GM19238 (cell line): ENCODE results near the gene HINFP.
"Not testable (repeated sequence)": the region's sequence is repeated elsewhere in the genome, so short reads cannot be mapped to it uniquely, and the experiment has no call there.

Experiments used
- DNase-seq: peaks from one replicate; pipeline ENCODE4 v3.0.0; 2011; ENCODE audit warnings: low spot score; ENCODE audit not compliant: insufficient read length

The HINFP gene

DNA sequence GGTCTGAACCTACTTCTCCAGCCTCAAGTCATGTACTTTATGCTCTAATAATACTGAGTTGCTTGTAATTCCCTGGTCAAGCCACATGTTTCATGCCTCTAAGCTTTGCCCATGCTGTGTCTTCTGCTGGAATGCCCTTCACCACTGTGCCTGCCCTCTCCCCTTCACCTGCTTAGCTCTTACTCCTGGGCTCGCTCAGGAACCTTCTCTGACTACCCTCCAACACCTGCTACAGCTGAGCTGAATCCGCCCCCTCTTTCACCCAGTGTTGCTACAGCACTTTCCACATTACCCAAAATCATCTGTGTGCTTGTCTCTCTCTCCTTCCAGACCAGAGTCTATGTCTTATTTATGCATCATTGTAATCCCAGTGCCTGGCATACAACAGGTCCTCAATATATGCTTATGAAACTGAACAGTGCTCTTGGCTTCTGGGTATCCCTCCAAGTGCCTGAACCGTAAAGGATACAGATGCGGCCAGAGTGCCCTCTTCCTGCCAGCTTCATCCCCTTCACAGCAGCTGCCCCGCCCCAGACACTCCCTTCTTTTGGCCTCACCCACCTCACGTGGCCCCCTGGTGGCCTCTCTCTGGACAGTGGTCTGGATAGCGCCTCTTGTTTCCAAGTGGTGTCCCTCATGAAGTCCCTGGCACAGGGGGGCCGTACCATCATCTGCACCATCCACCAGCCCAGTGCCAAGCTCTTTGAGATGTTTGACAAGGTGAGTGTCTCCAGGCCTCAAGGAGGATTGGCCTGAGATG, 34.5 kb downstream of the HINFP start:
- no peak for DNase-seq

DNA sequence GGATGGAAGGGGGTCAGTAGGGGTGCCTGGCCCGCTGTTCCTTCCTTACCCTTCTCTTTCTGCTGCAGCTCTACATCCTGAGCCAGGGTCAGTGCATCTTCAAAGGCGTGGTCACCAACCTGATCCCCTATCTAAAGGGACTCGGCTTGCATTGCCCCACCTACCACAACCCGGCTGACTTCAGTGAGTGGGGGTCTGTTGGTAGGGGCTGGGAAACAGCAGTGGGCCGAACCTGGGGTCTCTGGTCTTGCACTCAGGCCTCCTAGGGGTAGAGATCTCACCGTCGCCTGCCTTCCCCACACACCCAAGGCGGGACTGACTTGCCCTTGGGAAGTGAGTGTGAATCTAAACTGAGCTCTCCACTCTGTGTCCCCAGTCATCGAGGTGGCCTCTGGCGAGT, 35.1 kb downstream of the HINFP start:
- no peak for DNase-seq

DNA sequence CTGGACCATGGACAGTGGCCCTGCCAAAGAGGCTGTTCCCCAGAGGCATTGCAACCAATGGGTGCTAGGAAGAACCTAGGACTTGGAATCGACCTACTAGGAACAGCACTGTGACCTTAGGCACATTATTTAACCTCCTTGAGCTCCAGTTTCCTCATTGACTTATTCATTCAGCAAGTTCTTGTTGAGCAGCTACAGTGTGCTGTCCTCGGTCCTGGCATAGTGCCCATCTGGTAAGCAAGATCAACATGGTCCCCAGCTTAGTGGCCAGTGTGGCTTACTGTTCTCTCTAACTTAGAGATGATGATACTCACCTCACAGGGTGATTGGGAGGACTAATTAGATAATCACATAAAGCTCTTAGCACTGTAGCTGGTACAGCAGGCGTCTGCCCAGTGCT, 35.7 kb downstream of the HINFP start:
- DNase-seq: no peak

DNA sequence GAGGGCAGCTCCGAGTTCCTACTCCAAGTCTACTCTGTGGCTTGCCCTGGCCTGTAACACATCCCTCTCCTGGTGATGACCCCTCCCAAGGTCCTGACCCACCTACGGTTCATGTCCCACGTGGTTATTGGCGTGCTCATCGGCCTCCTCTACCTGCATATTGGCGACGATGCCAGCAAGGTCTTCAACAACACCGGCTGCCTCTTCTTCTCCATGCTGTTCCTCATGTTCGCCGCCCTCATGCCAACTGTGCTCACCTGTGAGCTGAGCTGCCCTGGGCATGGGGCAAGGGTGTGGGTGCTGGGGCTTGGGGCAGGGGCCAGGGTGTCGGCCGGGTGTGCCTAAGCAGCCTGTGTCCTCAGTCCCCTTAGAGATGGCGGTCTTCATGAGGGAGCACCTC, 37.1 kb downstream of the HINFP start:
- DNase-seq: no peak

DNA sequence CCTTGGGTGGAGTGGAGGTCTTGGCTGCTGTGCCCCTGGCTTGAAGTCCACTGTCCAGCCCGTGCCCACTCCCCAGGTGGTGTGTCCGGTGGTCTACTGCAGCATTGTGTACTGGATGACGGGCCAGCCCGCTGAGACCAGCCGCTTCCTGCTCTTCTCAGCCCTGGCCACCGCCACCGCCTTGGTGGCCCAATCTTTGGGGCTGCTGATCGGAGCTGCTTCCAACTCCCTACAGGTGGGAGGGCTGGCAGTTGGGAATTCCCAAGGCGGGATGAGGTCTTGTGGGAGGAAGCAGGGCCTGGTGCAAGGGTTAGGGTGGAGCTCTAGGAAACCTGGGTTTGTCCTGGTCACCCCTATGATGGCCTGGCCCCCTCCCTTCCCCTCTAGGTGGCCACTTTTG, 38.8 kb downstream of the HINFP start:
- no peak for DNase-seq

DNA sequence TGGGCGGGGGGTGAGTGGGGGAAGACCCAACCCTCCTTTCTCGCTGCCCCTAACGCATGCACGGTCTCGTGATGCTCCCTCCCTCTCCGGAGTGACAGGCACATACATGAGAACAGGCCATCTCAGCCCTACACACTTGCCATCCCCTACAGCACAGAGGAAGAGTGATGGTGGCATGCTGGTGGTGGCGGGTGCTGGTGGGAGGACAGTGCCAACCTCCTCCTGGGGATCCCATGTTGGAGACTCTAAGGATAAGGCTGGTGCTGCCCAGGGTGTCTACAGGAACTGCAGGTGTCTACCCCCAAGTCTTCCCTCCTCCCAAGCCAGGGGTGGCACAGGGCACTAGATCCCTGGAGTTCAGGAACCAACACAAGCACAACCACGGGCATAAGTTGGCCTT, 40.5 kb downstream of the HINFP start:
- DNase-seq: no peak

DNA sequence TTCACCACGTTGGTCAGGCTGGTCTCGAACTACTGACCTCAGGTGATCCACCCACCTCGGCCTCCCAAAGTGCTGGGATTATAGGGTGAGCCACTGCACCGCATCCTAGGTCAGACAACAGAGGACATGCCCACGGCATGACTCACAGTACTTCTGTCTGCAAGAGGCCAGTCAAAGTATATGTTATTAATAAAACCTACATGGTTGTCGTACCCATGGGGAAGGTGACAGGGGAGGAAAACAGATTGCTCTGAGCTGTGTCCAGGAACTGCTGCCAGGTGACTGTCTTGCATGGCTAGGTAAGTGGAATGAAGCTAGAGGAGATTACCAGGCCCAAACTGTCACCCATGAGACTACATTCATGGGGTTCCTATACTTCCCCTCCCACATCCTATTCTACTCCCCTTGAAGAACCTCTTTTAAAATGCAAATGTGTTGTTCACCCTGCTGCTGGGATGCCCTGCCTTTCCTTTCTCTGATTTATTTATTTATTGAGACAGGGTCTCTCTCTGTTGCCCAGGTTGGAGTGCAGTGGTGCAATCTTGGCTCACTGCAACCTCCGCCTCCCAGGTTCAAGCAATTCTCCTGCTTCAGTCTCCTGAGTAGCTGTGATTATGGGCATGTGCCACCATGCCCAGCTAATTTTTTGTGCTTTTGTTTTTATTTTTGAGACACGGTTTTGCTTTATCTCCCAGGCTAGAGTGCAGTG, 45.1 kb downstream of the HINFP start:
- no peak for DNase-seq

DNA sequence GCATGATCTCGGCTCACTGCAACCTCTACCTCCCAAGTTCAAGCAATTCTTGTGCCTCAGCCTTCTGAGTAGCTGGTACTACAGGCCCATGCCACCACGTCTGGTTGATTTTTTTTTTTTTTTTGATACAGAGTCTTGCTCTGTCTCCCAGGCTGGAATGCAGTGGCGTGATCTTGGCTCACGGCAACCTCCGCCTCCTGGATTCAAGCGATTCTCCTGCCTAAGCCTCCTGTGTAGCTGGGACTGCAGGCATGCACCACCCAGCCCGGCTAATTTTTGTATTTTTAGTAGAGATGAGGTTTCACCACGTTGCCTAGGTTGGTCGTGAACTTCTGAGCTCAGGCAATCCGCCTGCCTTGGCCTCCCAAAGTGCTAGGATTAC, 45.7 kb downstream of the HINFP start:
- not testable (repeated sequence) for DNase-seq

DNA sequence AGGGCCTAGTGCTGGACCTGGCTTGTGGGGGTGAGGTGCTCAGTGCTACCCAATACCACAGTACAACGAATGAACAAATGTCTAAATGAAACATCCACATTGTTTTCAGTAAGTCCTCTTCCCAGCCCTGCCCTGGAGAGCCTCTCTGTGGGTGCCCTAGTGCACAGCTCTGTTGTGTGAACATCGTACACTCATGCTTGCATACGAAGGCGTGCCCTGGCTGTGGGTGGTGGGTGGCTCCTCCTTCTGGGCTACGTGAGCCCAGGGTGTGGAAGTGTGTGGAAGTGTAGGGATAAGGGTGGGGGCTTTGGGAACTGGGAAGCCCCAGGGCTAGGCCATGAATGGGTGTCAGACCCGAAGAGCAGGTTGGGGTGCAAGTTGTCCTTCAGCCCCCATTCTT, 46.6 kb downstream of the HINFP start:
- DNase-seq: no peak

DNA sequence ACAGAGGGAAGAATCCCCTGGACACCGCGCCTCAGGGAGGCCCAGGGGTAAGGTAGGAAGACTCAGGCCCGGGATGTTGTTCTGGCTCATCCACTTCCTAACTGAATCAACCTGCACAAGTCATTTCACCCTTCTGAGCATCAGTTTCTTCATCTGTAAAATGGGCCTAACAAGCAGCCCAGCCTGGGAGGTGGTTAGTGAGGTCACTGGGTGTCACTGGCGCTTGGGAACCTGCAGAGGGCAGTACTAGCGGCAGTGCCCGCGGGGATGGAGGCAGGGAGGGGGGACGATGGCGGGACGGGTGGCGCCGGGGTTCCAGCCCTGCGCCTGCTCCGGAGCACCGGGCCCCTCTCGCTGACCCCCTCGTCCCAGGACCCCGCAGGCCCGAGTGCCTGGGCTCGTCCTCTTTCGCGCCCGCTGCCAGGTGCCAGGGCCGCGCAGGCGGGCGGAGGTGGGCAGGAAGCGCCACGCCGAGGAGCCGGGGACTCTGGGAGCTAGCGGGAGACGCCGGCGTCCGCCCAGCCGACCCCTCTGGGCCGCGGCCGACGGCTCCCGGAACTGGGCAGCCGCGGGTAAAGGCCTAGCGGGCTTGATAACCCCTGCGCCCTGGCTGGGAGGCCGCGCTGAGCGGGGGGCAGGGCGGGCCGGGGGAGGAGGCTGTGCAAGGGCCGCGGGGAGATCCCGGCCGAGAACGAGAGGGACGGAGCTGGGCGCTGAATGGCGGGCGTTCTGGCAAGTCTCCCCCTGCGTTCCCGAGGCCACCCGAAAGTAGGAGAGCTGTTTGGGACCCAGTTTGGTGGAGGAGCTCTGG, 47.3 kb downstream of the HINFP start, which contains the start of gene NLRX1:
Gene NLRX1 (plus strand): TSS at position 255 of the 811 bp plus-strand sequence. CDS start 2,679 bp downstream, outside the sequence.
- DNase-seq: peak; percentile 98

DNA sequence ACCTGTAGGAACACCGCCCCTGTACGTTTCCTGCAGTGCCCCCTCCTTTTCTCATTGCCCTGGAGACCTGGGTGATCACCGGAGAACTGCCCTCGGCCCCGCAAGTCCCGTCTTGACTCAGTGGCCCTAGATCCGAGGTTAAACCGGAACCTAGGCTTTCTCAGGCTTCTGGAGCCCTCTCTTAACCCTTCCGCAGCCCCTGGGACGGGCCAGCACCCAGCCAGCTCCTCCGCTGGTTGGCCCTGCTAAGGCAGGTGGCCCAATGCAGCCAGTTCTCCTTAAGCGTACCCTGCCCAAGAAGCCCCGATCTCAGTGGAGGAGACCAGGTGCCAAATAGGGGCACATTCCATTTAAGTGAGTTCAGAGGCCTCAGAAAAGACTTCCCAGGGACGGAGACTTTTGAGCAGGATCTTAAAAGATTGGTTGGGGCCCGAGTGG, 47.9 kb downstream of the HINFP start:
- DNase-seq: peak; percentile 53

DNA sequence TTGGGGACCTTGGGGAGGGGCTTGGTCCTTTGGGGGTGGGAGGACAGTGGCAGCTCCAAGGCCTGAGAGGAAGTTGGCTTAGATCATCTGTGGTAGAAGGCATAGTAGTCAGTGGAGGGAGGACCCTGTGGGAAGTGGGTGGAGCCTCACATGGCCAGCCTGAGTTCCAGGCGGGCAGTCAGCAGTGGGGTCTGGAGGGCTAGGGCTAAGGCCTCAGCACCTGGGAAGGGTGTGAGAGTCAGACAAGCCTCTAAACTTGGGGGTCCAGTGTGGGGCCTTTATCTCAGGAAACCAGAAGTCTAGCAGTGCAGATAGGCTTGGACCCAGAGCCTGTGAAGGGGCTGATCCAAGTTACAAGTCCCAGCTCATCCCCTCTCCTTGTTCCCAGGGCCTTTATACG, 51.1 kb downstream of the HINFP start:
- DNase-seq: no peak

DNA sequence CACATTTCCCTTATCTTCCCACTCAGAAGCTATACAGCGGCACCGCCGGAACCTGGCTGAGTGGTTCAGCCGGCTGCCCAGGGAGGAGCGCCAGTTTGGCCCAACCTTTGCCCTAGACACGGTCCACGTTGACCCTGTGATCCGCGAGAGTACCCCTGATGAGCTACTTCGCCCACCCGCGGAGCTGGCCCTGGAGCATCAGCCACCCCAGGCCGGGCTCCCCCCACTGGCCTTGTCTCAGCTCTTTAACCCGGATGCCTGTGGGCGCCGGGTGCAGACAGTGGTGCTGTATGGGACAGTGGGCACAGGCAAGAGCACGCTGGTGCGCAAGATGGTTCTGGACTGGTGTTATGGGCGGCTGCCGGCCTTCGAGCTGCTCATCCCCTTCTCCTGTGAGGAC, 52.1 kb downstream of the HINFP start:
- no peak for DNase-seq

DNA sequence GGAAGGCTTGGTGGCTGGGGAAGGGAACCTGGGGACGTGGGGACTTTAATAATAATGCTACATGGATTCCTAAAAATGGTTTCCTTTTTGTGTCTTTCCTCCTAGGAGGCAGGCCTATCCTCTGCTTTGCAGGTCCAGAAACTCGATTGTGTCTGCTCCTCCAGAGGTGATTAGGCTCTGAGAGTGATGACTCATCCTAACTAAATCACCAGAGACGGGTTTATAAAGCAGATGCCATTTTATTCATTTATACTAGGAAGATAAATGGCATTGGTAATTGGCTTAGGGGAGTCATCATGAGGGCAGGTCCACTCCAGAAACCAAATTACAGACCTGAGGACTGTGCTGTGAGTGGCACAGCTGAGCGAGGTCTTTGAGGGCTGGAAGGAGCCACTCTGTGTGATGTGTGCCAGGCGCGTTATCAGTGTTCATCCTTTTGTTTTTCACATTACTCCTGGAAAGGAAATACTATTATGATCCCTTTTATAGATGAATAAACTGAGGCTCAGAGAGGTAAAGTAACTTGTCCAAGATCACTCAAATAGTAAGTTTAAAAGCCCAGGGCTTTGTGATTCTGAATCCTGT, 54.2 kb downstream of the HINFP start:
- DNase-seq: no peak

DNA sequence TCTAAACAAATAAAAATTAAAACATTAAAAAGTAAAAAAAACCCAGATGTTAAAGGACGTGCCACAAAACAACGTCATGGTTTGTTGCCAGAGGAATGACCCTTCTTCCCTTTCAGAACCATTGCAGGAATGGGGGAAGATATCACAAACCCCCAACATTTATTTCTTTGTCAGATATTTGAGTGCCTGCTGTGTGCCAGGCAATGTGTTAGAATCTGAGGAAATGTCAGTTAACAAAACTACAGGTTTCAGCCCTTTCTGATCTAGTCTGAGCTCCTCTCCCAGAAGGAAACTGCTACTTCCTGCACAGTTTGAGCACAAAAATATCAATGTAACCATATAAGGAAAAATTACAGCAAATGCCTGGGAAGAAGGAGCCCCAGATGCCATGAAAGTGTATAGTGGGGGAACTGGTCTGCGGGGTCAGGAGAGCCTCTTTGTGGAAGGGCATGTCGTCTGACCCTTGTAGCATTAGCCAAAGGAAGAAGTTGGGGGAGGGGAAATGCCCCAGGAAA, 56.8 kb downstream of the HINFP start:
- DNase-seq: no peak

DNA sequence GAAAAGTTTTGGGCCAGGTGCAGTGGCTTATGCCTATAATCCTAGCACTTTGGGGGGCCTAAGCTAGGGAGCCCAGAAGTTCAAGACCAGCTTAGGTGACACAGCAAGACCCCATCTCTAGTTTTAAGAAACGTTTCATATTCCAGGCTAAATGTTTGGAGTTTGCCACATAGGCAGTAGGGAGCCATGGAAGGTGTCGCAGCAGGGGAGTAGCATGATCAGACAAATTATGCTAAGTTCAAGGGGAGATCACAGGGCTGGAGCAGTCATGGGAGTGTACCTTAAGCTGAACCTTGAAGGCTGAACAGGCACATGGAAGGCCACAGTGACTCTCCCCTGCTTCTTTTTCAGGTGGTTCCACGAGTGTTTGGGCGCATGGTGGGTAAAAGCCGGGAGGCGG, 58.0 kb downstream of the HINFP start:
- DNase-seq: no peak

DNA sequence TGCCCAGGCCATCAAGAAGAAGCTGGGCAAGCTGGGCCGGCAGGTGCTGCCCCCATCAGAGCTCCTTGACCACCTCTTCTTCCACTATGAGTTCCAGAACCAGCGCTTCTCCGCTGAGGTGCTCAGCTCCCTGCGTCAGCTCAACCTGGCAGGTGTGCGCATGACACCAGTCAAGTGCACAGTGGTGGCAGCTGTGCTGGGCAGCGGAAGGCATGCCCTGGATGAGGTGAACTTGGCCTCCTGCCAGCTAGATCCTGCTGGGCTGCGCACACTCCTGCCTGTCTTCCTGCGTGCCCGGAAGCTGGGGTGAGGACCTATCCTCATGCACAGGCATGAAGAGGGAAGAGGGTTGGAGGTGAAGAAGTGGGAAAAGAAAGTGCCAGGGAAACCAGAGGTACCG, 58.6 kb downstream of the HINFP start:
- DNase-seq: no peak

DNA sequence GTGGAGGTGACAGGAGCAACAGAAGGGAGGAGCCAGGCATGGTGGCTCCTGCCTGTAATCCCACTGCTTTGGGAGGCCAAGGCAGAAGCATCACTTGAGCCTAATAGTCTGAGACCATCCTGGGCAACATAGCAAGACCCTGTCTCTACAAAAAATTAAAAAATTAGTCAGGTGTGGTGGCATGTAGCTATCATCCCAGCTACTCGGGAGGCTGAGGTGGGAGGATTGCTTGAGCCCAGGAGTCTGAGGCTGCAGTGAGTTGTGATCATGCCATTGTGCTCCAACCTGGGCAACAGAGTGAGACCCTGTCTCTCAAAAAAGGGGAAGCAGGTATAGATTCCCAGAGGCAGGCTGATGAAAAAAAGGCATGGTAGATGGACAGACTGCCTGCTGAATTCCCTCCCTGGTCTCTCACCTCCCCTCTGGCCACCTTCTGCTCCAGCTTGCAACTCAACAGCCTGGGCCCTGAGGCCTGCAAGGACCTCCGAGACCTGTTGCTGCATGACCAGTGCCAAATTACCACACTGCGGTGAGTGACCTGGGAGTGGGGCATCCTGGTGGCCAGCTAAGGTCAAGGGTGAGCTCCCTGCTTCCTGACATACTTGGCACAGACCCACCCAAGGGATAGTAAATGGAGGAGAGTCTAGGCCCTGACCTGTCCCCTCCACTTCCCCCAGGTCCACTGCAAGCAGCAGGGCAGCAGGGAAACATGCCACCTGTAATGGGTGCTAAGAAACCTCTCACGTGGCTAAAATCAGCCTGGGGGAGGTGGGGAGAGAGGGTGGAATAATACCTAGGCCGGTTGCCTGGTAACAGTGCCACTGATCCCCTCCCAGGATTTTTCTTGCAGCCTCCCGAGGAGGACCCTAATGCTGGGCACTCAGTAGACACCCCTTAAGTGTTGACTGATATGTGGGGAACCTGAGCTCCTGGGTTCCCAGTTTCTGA, 59.6 kb downstream of the HINFP start:
- DNase-seq: no peak

DNA sequence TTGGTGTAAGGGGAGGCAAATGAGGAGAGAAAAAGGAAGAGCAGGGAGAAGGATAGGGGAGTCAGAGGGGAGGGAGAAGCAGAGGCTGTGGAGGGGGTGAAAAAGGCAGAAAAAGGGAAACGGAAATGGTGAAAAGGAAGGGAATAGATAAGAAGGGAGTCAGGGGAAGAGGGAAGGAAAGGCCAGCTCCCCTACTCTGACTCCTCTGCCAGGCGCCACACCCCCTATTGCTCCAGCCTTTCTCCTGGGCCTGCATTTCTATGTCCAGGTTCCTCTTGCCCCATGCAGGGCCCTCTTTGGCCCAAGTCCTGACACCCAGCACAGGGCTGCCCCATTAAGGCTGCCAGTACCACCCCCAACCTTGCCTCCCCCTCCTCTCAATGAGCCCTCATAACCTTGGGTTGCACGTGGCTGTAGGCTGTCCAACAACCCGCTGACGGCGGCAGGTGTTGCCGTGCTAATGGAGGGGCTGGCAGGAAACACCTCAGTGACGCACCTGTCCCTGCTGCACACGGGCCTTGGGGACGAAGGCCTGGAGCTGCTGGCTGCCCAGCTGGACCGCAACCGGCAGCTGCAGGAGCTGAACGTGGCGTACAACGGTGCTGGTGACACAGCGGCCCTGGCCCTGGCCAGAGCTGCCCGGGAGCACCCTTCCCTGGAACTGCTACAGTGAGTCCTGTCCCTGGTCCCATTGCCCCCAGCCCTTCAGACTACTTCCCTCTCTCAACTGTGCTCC, 60.5 kb downstream of the HINFP start:
- DNase-seq: no peak

DNA sequence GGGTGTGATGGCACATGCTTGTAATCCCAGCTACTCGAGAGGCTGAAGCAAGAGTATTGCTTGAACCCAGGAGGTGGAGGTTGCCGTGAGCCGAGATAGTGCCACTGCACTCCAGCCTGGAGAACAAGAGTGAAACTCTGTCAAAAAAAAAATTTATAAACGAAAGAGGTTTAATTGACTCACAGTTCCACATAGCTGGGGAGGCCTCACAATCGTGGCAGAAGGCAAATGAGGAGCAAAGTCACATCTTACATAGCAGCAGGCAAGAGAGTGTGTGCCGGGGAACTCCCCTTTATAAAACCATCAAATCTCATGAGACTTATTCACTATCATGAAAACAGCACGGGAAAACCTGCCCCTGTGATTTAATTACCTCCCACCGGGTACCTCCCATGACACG, 63.0 kb downstream of the HINFP start:
- not testable (repeated sequence) for DNase-seq
